ENCODE data around the gene DERL2. TPM values are rescaled to one million over a fixed set of nuclear protein-coding genes. Genes with fewer than 3 reads are reported as not detected.

Gene DERL2
- total and polyA plus RNA-seq, 9 of the 15 experiments (the other 6 are each of a cell fraction or from before 2014, with no cell fraction given): 11.5 to 105 (median 30.7) TPM

DNA sequence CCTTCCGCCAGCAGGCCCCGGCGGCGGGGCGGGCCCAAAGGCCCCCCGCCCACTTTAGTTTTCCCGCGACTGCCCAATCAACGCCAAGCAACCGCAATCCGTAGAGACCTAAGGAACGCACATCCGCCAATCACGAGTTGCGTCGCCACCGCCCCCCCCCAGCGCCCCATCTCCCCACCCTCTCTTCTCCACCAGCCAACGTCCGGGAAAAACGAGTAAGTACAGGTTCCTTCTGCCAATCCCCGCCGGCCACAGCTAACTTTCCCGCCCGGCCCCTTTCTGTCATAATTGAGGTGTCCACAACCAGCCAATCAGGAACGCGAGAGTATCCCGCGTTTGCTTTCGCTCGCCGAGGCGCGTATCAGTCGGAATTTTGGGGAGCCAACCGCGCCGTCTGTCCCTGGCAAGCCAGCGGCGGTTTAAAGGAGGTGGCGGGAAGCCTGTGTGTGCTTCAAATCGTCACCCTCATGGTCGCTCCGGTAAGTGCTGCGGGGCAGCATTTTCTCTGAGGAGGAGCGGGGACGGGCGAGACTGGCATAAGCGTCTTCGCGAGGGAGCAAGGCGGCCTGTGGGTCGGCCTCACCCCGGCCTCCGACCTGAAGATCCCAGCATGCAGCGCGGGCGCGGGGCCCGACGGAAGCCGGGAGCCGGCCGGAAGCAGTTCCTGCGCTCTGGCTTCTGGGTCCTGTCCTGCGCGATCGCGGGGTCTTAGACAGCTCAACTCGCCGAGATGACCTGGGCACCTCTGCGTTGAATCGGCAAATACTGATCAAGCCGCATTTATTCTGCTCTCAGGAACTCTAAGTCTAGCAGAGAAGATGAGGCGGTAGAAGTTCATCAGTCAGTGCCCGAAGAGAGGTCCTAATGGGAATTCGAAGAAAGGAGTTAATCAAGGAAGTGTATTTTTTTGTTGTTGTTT lies 487 bp upstream of the DERL2 start, which contains the start of gene MIS12 (continued):
- TF ChIP-seq, protein P1, sequence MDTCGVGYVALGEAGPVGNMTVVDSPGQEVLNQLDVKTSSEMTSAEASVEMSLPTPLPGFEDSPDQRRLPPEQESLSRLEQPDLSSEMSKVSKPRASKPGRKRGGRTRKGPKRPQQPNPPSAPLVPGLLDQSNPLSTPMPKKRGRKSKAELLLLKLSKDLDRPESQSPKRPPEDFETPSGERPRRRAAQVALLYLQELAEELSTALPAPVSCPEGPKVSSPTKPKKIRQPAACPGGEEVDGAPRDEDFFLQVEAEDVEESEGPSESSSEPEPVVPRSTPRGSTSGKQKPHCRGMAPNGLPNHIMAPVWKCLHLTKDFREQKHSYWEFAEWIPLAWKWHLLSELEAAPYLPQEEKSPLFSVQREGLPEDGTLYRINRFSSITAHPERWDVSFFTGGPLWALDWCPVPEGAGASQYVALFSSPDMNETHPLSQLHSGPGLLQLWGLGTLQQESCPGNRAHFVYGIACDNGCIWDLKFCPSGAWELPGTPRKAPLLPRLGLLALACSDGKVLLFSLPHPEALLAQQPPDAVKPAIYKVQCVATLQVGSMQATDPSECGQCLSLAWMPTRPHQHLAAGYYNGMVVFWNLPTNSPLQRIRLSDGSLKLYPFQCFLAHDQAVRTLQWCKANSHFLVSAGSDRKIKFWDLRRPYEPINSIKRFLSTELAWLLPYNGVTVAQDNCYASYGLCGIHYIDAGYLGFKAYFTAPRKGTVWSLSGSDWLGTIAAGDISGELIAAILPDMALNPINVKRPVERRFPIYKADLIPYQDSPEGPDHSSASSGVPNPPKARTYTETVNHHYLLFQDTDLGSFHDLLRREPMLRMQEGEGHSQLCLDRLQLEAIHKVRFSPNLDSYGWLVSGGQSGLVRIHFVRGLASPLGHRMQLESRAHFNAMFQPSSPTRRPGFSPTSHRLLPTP (IDR thresholded peaks at IDR 0.05; ENCODE audit: borderline replicate concordance, extremely low read depth, insufficient read length): no peak
- TF ChIP-seq ZKSCAN3 (CRISPR knock-in tag; IDR thresholded peaks at IDR 0.05): no peak
- TF ChIP-seq, protein P2, sequence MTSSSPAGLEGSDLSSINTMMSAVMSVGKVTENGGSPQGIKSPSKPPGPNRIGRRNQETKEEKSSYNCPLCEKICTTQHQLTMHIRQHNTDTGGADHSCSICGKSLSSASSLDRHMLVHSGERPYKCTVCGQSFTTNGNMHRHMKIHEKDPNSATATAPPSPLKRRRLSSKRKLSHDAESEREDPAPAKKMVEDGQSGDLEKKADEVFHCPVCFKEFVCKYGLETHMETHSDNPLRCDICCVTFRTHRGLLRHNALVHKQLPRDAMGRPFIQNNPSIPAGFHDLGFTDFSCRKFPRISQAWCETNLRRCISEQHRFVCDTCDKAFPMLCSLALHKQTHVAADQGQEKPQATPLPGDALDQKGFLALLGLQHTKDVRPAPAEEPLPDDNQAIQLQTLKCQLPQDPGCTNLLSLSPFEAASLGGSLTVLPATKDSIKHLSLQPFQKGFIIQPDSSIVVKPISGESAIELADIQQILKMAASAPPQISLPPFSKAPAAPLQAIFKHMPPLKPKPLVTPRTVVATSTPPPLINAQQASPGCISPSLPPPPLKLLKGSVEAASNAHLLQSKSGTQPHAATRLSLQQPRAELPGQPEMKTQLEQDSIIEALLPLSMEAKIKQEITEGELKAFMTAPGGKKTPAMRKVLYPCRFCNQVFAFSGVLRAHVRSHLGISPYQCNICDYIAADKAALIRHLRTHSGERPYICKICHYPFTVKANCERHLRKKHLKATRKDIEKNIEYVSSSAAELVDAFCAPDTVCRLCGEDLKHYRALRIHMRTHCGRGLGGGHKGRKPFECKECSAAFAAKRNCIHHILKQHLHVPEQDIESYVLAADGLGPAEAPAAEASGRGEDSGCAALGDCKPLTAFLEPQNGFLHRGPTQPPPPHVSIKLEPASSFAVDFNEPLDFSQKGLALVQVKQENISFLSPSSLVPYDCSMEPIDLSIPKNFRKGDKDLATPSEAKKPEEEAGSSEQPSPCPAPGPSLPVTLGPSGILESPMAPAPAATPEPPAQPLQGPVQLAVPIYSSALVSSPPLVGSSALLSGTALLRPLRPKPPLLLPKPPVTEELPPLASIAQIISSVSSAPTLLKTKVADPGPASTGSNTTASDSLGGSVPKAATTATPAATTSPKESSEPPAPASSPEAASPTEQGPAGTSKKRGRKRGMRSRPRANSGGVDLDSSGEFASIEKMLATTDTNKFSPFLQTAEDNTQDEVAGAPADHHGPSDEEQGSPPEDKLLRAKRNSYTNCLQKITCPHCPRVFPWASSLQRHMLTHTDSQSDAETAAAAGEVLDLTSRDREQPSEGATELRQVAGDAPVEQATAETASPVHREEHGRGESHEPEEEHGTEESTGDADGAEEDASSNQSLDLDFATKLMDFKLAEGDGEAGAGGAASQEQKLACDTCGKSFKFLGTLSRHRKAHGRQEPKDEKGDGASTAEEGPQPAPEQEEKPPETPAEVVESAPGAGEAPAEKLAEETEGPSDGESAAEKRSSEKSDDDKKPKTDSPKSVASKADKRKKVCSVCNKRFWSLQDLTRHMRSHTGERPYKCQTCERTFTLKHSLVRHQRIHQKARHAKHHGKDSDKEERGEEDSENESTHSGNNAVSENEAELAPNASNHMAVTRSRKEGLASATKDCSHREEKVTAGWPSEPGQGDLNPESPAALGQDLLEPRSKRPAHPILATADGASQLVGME (CRISPR knock-in tag; IDR thresholded peaks at IDR 0.05): no peak
- TF ChIP-seq NFATC3 (IDR thresholded peaks at IDR 0.05): no peak
- TF ChIP-seq, protein P3, sequence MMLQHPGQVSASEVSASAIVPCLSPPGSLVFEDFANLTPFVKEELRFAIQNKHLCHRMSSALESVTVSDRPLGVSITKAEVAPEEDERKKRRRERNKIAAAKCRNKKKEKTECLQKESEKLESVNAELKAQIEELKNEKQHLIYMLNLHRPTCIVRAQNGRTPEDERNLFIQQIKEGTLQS (IDR thresholded peaks at IDR 0.05): no peak
- TF ChIP-seq, protein P3 (CRISPR knock-in tag; conservative IDR thresholded peaks at IDR 0.05): 0 out of 2 replicates have a peak, but pooled peaks have one; percentile 67
- TF ChIP-seq, protein P4, sequence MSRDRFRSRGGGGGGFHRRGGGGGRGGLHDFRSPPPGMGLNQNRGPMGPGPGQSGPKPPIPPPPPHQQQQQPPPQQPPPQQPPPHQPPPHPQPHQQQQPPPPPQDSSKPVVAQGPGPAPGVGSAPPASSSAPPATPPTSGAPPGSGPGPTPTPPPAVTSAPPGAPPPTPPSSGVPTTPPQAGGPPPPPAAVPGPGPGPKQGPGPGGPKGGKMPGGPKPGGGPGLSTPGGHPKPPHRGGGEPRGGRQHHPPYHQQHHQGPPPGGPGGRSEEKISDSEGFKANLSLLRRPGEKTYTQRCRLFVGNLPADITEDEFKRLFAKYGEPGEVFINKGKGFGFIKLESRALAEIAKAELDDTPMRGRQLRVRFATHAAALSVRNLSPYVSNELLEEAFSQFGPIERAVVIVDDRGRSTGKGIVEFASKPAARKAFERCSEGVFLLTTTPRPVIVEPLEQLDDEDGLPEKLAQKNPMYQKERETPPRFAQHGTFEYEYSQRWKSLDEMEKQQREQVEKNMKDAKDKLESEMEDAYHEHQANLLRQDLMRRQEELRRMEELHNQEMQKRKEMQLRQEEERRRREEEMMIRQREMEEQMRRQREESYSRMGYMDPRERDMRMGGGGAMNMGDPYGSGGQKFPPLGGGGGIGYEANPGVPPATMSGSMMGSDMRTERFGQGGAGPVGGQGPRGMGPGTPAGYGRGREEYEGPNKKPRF (IDR thresholded peaks at IDR 0.05; ENCODE audit: low read depth, low read length): no peak
